HG03175 (cell line): ENCODE data around the gene PAN3.
A peak's percentile ranks its signal among the peaks of the same experiment; 100 is the strongest.
"Not testable (repeated sequence)": the region's sequence is repeated elsewhere in the genome, so short reads cannot be mapped to it uniquely, and the experiment has no call there.

ENCODE experiments used
- ATAC-seq: cut with Tn5 transposase; IDR thresholded peaks from one replicate; pipeline ENCODE4 v1.9.1; 2021; ENCODE audit warnings: mild to moderate bottlenecking, moderate library complexity; ENCODE audit not compliant: unreplicated experiment

The PAN3 gene

DNA sequence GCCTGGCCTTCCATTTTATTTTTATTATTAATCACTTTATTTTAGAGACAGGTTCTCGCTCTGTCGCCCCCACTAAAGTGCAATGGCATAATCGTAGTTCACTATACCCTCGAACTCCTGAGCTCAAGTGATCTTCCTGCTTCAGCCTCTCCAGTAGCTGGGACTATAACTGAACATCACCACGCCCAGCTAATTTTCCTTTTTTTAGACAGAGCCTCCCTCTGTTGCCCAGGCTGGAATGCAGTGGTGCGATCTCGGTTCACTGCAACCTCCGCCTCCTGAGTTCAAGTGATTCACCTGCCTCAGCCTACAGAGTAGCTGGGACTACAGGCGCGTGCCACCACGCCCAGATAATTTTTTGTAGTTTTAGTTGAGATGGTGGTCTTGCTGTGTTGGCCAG is 6.7 kb upstream of the PAN3 start:
- no peak for ATAC-seq

DNA sequence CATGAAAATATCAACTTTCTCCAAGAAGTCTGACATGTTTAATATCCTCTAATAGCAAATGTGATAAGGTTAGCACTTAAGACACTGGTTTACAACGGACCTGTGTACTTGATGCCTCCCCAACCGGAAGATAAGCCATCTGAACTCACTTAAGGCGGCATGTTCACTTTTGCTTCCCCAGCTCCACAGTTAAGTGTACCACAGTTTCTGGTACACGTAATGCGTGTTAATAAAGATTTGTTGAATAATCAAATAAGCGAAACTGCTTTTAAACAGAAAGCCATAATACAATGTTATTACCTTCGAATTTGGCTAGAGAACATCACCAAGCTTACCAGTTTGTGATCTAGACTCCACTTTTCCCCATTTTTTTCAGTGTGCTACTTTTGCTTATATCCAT is 1.4 kb upstream of the PAN3 start:
- ATAC-seq, result no peak

DNA sequence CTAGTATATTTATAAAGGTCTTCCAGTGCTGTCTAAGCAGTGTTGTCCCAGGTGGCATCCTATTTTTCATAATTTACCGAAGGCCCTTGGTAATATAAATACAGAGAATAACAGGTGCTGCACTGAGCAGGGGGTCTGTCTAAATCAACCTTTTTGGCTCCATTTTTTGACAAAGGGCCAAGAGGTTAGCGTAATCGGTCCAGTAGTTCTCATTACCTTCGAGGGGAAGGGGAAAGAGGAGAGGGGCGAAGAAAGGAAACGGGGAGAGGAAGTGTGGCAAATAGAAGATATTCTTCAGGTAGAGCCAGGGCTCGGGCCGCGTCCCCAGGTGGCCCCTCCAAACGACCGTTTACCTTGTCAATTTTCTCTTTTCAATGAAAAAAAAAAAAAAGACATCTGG is 749 bp upstream of the PAN3 start:
- peak; percentile 5 for ATAC-seq

DNA sequence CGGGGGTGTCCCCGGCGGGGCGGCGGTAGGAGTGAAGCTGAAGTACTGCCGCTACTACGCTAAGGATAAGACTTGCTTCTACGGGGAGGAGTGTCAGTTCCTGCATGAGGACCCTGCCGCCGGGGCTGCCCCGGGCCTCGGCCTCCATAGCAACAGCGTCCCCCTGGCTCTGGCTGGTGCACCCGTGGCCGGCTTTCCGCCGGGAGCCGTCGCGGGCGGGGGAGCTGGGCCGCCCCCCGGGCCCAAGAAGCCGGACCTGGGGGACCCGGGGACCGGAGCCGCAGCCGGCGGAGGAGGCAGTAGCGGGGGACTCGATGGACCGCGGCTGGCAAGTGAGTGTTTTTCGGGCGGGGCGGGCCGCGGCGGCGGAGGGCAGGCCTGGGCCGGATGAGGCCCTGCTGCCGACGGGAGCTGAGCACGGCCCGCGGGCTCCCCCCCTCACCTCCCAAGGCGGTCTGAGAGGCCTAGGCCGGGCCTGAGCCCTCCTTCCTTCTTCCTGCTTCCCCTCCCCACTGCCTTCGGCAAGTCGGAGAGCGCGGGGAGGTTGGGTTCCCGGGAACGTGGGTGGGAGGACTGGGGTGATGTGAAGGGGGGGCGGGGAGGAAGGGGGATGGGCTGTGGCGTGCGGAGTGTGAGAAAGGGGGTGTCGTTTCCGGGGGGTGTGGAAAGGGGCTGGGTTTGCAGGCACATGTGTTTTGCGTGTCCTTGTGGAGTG is 568 bp downstream of the PAN3 start:
- peak; percentile 49 for ATAC-seq

DNA sequence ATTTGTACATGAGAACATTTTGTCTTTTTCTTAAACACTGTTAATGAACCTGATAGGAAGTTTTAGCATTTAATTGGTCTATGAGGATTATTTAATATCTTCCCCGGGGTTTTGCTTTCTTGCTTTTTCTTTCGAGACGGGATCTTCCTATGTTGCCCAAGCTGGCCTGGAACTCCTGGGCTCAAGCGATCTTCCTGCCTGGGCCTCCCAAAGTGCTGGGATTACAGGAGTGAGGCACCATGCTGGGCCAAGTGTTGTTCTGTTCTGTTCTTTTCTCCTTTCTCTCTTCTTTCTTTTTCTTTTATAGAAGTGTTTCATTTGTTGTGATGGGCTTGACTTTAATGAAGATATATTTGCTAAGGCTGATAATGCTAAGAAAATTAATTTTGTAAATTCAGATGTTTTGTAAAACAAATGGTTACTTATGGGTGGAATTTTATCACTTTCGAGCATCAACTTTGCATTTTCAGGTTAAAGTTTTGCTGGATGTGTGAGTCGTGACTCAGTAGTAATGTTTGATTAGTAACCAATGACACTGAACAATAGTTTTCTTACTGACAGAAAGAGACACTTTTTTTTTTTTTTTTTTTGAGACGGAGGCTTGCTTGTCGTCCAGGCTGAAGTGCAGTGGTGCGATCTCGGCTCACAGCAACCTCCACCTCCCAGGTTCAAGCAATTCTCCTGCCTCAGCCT is 2.2 kb downstream of the PAN3 start:
- no peak for ATAC-seq

DNA sequence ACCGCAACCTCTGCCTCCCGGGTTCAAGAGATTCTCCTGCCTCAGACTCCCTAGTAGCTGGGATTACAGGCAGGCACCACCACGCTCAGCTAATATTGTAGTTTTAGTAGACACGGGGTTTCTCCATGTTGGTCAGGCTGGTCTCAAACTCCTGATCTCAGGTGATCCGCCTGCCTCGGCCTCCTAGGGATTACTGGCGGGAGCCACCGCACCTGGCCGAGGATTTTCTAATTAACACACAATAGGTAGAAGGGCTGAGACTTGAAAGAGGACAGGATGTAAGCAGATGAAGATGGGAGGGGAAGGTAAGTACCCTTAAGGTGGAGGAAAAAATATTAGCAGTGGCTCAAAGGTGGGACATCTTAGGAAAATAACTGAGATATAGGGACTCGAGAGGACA is 3.2 kb downstream of the PAN3 start:
- not testable (repeated sequence) for ATAC-seq

DNA sequence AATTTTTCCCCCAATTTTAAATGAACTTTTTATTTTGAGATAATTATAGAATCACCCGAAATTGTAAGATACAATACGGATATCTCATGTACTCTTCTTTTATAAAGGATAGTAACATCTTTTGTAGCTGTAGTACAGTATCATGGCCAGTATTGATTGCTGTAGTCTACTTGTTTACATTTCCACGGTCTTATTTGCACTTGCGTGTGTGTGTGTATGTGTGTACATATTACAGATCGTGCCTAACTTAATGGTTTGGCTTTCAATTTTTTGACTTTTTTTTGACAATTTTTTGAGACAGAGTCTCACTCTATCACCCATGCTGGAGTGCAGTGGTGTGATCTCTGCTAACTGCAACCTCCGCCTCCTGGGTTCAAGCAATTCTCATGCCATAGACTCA is 6.7 kb downstream of the PAN3 start:
- no peak for ATAC-seq

DNA sequence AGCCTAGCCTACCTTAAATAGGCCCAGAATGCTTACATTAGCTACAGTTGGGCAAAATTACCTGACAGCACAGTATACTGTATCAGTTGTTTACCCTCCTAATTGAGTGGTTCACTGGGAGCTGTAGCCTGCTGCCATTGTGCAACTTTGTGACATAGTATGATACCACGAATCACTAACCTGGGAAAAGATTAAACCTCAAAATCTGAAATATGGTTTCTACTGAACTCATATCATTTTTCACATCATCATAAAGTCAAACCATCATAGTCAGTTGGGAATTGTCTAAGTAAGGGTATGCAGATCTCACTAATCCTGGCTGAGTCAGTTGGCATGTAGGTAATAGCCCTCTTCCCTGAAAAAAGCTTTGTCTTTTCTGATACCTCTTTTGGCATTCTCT is 9.2 kb downstream of the PAN3 start:
- no peak for ATAC-seq

DNA sequence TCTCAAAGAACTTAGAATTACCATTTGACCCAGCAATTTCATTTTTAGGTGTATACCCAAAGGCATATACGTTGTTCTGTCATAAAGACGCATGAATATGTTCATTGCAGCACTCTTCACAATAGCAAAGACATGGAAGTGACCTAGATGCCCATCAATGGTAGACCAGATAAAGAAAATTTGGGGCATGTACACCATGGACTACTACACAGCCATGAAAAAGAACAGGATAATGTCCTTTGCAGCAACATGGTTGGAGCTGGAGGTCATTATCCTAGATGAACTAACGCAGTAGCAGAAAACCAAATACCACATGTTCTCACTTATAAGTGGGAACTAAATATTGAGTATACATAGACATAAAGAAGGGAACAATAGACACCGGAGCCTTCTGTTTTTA is 20.7 kb downstream of the PAN3 start:
- ATAC-seq, result no peak

DNA sequence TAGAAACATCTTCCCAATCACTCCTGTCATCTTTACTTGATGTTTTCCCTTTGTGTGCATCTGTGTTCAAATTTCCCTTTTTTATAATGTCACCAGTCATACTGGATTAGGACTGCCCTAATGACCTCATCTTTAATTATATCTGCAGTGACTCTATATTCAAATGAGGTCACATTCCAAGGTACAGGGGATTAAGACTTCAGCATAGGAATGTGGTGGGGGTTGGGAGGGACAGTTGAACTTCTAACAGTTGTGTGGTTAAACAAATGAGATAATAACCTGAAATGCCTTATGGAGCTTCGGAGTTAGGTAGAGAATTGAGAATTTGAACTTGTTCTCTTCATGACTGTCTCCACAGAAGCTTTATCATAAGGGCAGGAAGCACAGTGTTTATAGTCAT is 23.0 kb downstream of the PAN3 start:
- no peak for ATAC-seq

DNA sequence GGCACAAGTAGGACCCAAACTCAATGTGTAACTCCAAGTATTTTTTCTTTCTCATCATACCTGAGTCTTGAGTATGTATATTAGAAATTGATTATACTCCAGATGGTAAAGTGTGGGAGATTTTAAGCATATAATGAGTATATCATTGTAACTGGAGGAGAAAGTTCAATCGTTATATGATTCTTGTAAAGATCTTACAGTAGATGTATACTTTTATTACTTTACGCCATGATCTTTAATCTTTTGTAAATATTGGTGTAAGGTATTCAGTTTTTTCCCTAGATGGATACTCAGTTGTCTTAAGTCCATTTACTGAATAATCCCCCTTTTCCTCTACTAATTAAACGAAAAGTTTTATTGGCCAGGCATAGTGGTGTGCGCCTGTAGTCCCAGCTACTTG is 25.2 kb downstream of the PAN3 start:
- ATAC-seq, result no peak

DNA sequence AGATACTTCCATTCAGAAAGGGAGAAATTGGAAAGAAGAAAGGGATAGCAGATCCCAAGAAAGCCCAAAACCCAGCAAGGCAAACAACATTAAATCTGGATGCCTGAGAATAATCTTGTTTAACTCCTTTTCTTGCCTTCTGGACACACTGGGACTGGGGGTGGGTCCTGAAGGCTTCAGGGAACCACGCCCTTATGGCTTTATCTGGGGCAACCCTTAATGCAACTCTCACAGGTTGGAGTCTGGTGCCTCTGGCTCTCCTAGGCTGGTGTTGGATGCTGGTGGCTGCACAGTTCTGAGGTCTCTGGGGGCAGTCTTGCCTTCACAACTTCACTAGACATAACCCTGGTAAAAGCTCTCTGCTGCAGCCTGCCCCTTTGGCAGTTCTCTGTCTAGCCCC is 27.9 kb downstream of the PAN3 start:
- ATAC-seq, result no peak

DNA sequence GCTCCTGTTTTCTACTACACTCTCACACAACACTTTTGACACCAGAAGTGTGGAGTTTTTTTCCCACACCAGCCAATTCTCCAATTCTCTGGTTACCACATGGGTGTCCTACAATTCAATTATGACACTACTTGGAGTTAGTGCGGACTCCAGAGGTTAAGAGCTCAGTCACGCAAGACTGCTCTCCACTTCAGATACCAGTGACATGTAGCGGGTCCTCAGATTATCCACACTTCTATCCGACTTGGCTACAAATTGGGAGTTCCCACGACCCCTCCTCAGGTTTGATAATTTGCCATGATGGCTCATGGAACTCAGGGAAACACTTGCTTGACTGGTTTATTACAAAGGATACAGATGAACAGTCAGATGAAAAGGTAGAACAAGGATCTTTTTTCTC is 32.9 kb downstream of the PAN3 start:
- ATAC-seq, result no peak

DNA sequence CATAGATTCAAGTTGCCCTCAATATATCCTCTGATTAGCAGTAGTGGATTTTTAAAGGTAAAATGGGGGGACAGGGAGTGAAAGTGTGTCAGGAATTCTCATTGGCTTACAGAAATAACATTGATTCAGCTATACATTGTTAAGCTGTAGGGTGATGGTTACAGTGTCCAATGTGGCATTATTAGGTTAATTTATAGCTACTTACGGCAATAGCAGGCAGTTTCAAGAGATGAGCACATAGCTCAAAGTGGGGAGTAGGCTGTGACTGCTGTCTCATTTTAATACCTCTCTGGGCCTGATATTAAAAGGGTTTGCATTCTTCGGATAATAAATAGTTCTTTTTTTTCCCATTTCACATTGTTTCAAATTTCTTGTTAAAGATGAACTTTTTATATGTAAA is 34.6 kb downstream of the PAN3 start:
- ATAC-seq, result no peak

DNA sequence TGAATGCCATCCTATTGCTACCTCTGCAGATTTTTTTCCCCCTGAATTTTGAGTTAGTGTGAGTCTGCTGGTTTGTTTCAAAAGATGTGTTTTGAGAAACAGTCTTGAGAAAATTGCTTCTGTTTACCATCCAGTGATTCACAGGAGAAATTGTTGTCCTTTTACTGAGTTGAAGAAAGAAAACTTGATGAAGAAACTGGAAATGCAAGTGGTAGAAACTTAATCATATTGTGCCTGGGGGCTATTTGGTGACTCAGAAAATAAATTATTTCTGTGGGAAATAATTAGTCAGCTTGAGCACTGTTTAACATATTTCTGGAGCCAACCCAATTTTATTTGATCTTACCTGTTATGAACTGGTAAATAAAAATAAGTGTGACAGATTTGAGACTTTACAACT is 35.4 kb downstream of the PAN3 start:
- no peak for ATAC-seq

DNA sequence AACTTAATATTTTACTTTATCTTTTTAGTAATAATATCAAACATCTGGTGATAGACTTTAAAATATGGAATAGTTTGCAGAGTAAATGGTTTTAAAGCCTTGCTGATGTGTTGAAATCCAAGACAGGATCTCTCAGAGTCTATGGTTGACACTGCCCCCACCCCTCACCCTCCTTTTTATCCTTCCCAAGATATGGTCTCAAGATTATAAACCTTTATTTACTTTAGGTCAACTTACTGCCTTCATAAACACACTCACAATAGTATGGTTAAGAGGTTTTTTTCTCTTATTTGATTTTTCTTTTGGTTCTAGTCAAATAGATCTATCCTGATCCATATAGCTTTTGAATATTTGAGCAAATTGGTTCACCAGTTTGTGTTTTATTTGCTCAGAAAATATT is 39.0 kb downstream of the PAN3 start:
- ATAC-seq, result no peak

DNA sequence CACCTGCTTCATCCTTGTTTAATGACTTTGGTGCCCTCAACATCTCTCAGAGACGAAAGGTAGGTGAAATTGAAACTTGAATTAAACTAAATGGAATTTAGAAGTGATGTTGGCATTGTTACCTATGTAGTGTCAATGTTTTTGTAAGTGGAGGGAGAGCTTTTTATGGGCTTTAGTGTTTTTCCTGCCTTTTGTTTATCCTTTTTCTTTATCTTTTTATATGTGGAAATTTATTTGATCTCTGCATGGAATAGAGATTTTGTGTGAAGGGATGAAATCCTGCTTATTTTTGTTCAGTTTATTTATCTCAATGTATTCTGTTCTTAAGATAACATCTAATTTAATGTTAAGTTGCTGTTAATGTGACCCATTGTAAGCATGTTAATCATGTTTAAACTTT is 39.5 kb downstream of the PAN3 start:
- no peak for ATAC-seq

DNA sequence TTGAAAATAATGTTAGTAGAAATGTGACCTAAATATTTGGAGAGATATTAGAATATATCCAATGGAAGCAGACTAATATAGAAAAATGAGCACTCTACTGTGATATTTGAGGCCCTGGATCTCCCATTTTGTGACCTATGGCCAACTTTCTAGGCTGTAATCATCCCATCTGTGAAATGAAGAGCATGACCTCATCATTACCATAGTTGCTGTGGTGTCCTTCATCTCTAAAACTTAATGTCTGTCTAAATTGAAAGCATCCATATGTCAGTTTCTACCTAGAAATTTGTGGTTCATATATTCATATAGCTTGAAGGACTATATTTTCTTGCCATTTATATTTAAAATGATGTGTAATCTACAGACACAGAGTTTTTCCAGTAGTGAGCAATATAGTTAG is 41.6 kb downstream of the PAN3 start:
- ATAC-seq, result no peak

DNA sequence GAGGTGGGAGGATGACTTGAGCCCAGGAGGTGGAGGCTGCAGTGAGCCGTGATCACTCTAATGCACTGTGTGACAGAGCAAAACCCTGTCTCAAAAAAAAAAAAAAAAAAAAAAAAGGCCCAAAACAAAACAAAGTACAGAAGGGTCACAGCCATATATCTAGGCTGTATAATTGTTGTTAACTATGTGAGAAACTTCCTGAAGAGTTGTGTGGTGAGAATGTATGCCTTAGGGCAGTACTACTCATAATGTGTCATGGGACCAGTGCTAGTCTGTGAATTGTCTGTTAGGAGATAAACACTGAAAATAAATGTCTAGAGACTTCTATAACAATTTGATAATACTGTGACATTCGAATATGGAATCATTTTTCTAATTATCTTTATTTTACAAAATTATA is 43.1 kb downstream of the PAN3 start:
- ATAC-seq, result no peak

DNA sequence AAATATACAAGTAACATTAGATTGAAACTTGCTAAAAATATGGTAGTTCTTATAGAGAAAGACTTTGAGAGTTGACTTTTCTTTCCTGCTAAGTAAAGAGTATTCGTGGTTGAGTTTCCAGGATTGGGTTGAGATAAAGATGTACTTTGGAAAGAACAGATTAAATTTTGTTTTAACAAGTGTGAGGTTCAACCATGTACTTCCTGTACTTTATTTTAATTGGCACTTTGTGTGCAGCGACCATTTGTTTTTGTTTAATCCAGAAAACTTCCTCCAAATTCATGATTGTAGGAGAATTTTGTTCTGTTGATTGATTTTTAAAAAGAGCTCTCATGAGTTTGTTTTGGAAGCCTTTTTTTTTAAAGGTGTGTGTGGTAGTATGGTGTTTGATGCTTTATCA is 46.9 kb downstream of the PAN3 start:
- ATAC-seq, result no peak

DNA sequence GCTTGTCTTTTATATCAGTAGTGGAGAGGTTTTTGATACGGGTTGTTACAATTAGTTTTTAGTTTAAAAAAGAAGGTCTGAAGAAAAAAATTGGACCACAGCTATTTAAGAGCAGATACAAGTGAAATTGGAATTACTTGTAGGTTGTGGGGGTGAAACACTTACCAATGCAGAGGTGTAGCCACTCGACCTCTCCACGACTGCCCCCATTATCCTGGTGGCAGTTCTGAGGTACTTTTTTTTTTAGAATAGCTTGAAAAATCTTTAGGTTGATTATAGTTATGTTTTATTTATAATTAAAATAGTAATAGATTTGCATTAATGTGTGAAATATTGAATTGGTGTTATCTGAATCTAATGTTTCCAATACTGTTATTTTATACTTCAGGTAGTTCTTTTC is 60.7 kb downstream of the PAN3 start:
- ATAC-seq, result no peak

DNA sequence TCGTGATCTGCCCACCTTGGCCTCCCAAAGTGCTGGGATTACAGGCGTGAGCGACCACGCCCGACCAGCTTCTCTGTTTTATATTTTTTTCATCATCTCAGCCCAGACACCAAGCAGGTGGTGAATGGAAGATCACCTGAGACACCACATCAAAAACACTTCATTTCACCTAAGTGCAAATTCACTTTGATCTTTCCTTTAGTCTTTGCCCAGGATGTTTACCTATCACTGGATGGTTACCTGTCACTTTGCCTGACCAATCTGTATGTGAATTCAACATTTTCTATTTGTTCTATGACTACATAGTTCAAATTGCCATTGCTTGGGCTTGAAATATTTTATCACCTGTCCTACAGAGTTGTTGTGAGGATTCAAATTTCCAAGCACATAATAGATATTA is 65.7 kb downstream of the PAN3 start:
- no peak for ATAC-seq
